ENCODE results near the gene TMEM141.

GRCh38 chr9:136794281-136794999 is 3.3 kb downstream of the TMEM141 start:
- TF ChIP-seq, protein P1, sequence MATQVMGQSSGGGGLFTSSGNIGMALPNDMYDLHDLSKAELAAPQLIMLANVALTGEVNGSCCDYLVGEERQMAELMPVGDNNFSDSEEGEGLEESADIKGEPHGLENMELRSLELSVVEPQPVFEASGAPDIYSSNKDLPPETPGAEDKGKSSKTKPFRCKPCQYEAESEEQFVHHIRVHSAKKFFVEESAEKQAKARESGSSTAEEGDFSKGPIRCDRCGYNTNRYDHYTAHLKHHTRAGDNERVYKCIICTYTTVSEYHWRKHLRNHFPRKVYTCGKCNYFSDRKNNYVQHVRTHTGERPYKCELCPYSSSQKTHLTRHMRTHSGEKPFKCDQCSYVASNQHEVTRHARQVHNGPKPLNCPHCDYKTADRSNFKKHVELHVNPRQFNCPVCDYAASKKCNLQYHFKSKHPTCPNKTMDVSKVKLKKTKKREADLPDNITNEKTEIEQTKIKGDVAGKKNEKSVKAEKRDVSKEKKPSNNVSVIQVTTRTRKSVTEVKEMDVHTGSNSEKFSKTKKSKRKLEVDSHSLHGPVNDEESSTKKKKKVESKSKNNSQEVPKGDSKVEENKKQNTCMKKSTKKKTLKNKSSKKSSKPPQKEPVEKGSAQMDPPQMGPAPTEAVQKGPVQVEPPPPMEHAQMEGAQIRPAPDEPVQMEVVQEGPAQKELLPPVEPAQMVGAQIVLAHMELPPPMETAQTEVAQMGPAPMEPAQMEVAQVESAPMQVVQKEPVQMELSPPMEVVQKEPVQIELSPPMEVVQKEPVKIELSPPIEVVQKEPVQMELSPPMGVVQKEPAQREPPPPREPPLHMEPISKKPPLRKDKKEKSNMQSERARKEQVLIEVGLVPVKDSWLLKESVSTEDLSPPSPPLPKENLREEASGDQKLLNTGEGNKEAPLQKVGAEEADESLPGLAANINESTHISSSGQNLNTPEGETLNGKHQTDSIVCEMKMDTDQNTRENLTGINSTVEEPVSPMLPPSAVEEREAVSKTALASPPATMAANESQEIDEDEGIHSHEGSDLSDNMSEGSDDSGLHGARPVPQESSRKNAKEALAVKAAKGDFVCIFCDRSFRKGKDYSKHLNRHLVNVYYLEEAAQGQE (IDR thresholded peaks at IDR 0.05; ENCODE audit: insufficient read depth in 1 of 2, low read depth in 2 of 2, low read length in 2 of 2), result no peak
- TF ChIP-seq POLR2AphosphoS5 (IDR thresholded peaks at IDR 0.05; ENCODE audit: low read depth, low read length) (no peak), SIN3A (IDR thresholded peaks at IDR 0.05; ENCODE audit: borderline replicate concordance, insufficient read depth, low read length) (no peak)

Measured in PFSK-1 (cell line).